ENCODE results near the gene CGB1.
"Not testable (repeated sequence)": the region's sequence is repeated elsewhere in the genome, so short reads cannot be mapped to it uniquely, and the experiment has no call there.

DNA sequence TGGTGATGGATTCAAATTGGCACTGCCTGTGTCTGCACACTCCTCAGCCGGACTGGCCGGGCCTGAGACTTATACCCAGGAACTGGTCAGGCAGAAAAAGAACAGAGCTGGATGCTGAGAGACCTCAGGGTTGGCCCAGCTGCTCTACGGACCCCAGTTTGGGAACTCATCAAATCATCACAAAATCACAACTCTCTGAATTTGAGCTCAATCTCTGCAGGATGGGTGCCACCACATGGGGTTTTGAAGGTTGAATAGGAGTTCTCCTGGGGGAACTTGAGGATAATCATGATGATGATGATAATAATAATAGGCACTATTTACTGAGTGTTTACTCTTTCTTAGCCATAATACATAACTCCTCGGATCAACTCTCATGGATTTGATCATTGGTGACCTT lies 6.0 kb upstream of the CGB1 start:
- TF ChIP-seq CTCF, POLR2A, POLR2AphosphoS5 (IDR thresholded peaks at IDR 0.05): not testable (repeated sequence)

All from prostate gland (tissue), 2 donors.